Cardiac muscle cell (in vitro differentiated cells and primary cell): Measurements from ENCODE around the gene HSFX4. TPM values are rescaled to one million over a fixed set of nuclear protein-coding genes. Genes with fewer than 3 reads are reported as not detected.

Source experiments
- DNase-seq, 2 donors: peaks; one replicate each; pipeline versions ENCODE4 v3.0.0 to v3.0.0-alpha.2; 2010 to 2017; ENCODE audit warnings: low read depth in 1 of 2, low spot score in 1 of 2
- H3K27ac ChIP-seq: fragments of 200-600 bp; sonication (generic); 2 replicates; pipeline ENCODE4 v1.5.1; 2016
- H3K27me3 ChIP-seq: fragments of 200-600 bp; sonication (generic); 2 replicates; pipeline ENCODE4 v1.6.0; 2016; ENCODE audit warnings: control low read depth
- H3K36me3 ChIP-seq: fragments of 200-600 bp; sonication (generic); 2 replicates; pipeline ENCODE4 v1.5.1; 2016; ENCODE audit warnings: control low read depth
- H3K4me1 ChIP-seq: fragments of 200-600 bp; sonication (generic); 2 replicates; pipeline ENCODE4 v1.8.1; 2017; ENCODE audit warnings: low read depth, mild to moderate bottlenecking, mixed run types
- H3K4me3 ChIP-seq: fragments of 200-600 bp; sonication (generic); 2 replicates; pipeline ENCODE4 v1.5.1; 2016; ENCODE audit warnings: mild to moderate bottlenecking
- H3K9me3 ChIP-seq: fragments of 200-600 bp; sonication (generic); 2 replicates; pipeline ENCODE4 v1.5.1; 2017; ENCODE audit warnings: low read depth, mild to moderate bottlenecking, control low read depth
- polyA plus RNA-seq: library from polyadenylated mRNA; unstranded; fragments of >200 nt; fragmentation: Nextera tagmentation; extraction: Ambion mirVana; gene quantifications from 2 replicates; pipeline ENCODE4 v1.2.1, GENCODE V29; 2016
- total RNA-seq: library from RNA; depleted of rRNA; stranded (reverse); fragments of >200 nt; gene quantifications from 2 replicates; pipeline ENCODE4 v1.2.3, GENCODE V29; 2016
- TF ChIP-seq, protein P1 (sequence below): IDR thresholded peaks from 2 replicates; pipeline ENCODE4 v1.5.1; 2012; ENCODE audit warnings: low read depth, mild to moderate bottlenecking, low read length

Gene HSFX4
- total and polyA plus RNA-seq, 2 experiments from 2014 or later = not detected

DNA sequence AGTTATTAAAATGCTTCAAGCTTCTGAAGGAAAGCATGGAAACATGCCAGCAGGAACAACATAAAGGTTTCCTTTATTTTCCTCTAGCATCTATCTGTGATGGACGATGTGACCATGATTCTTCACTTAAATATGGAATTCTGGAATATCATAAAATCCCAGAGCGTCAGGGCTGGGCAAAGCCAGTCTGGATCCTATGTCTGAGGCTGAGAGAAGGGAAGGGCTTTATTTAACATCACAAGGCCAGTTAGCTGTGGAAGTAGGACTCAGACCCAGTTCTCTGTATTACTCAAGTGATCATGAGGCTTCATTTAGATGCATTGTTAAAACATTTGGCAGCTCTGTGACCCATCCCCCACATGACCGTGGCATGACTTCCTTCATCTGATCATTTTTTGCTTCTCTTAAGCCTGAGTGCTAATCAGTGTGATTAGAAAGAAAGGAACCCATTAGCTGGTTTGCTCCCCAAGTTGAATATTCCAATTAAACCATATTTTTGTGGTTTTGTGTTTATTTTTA lies 49.8 kb downstream of the HSFX4 start:
- no peak for DNase-seq
- Histone ChIP-seq H3K4me3 (no peak overlapping the region), H3K27me3 (no peaks in the 10 kb centered on the region), H3K9me3 (no peaks in the 10 kb centered on the region), H3K4me1 (no peaks in the 10 kb centered on the region), H3K36me3 (no peaks in the 10 kb centered on the region), H3K27ac (no peak overlapping the region)
- TF ChIP-seq, protein P1, sequence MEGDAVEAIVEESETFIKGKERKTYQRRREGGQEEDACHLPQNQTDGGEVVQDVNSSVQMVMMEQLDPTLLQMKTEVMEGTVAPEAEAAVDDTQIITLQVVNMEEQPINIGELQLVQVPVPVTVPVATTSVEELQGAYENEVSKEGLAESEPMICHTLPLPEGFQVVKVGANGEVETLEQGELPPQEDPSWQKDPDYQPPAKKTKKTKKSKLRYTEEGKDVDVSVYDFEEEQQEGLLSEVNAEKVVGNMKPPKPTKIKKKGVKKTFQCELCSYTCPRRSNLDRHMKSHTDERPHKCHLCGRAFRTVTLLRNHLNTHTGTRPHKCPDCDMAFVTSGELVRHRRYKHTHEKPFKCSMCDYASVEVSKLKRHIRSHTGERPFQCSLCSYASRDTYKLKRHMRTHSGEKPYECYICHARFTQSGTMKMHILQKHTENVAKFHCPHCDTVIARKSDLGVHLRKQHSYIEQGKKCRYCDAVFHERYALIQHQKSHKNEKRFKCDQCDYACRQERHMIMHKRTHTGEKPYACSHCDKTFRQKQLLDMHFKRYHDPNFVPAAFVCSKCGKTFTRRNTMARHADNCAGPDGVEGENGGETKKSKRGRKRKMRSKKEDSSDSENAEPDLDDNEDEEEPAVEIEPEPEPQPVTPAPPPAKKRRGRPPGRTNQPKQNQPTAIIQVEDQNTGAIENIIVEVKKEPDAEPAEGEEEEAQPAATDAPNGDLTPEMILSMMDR = no peak

Other genes starting within 250 kb of the HSFX4 start
- not detected in 2 replicates for gene MAGEA11, start 217.5 kb upstream of the HSFX4 start, total RNA-seq
- not detected in 2 replicates for gene MAGEA11, start 217.5 kb upstream of the HSFX4 start, polyA plus RNA-seq
- gene HSFX1, start 155.5 kb upstream of the HSFX4 start, total RNA-seq = 4.0 and 5.2 TPM in 2 replicates
- 2.6 and 3.5 TPM in 2 replicates for gene HSFX1, start 155.5 kb upstream of the HSFX4 start, polyA plus RNA-seq
- not detected in 2 replicates for gene MAGEA9, start 147.6 kb upstream of the HSFX4 start, total RNA-seq
- not detected in 2 replicates for gene MAGEA9, start 147.6 kb upstream of the HSFX4 start, polyA plus RNA-seq
- gene MAGEA8, start 48.4 kb upstream of the HSFX4 start, total RNA-seq = not detected in 2 replicates
- 0.34 TPM in 1 of 2 replicates, not detected in the other for gene MAGEA8, start 48.4 kb upstream of the HSFX4 start, polyA plus RNA-seq
- 24.7 and 26.2 TPM in 2 replicates for gene EOLA2, start 8.9 kb downstream of the HSFX4 start, total RNA-seq
- gene EOLA2, start 8.9 kb downstream of the HSFX4 start, polyA plus RNA-seq = 36.4 and 40.2 TPM in 2 replicates